Dermis microvascular lymphatic vessel endothelial cell (primary cell): ENCODE measurements around the gene ORAI1. TPM values are rescaled to one million over a fixed set of nuclear protein-coding genes. Genes with fewer than 3 reads are reported as not detected.

Source experiments
- total RNA-seq: library from RNA; depleted of rRNA; stranded (reverse); fragments of >200 nt; gene quantifications from 2 replicates; pipeline ENCODE4 v1.2.1, GENCODE V29; 2014

The ORAI1 gene
- total RNA-seq, 1 donor from 2014 or later: 8.1 TPM

Other genes with a start within 250 kb of the ORAI1 start
- gene RNF34, start 226.4 kb upstream of the ORAI1 start, total RNA-seq: 83.6 and 114 TPM in 2 replicates
- 19.8 and 24.0 TPM in 2 replicates for gene KDM2B, start 45.5 kb upstream of the ORAI1 start, total RNA-seq
- 0.13 and 0.26 TPM in 2 replicates for gene MORN3, start 43.1 kb downstream of the ORAI1 start, total RNA-seq
- gene TMEM120B, start 86.2 kb downstream of the ORAI1 start, total RNA-seq: 3.9 and 5.3 TPM in 2 replicates
- 2.3 and 2.5 TPM in 2 replicates for gene RHOF, start 167.2 kb downstream of the ORAI1 start, total RNA-seq
- 1.3 and 3.3 TPM in 2 replicates for gene SETD1B, start 177.5 kb downstream of the ORAI1 start, total RNA-seq
- gene HPD, start 232.3 kb downstream of the ORAI1 start, total RNA-seq: not detected in 2 replicates